Osteocyte (in vitro differentiated cells): ENCODE data around the gene CACNA2D1. TPM values are rescaled to one million over a fixed set of nuclear protein-coding genes. Genes with fewer than 3 reads are reported as not detected.
A peak's percentile ranks its signal among the peaks of the same experiment; 100 is the strongest.

Source experiments
- DNase-seq: peaks from one replicate; pipeline ENCODE4 v3.0.0; 2021; ENCODE audit warnings: mixed read lengths; ENCODE audit not compliant: unreplicated experiment; ENCODE audit errors: extremely low spot score
- H3K27ac Mint-ChIP-seq: one replicate; pipeline ENCODE4 v1.8.0; 2021; ENCODE audit warnings: mild to moderate bottlenecking, mixed read lengths; ENCODE audit not compliant: unreplicated experiment
- H3K27me3 Mint-ChIP-seq: one replicate; pipeline ENCODE4 v1.8.0; 2021; ENCODE audit warnings: mixed read lengths; ENCODE audit not compliant: unreplicated experiment
- H3K36me3 Mint-ChIP-seq: one replicate; pipeline ENCODE4 v1.8.0; 2021; ENCODE audit warnings: mixed read lengths; ENCODE audit not compliant: unreplicated experiment
- H3K4me1 Mint-ChIP-seq: one replicate; pipeline ENCODE4 v1.8.0; 2021; ENCODE audit warnings: mixed read lengths; ENCODE audit not compliant: unreplicated experiment
- H3K4me3 Mint-ChIP-seq: one replicate; pipeline ENCODE4 v1.8.0; 2021; ENCODE audit warnings: mild to moderate bottlenecking, moderate library complexity, mixed read lengths; ENCODE audit not compliant: unreplicated experiment
- H3K9me3 Mint-ChIP-seq: one replicate; pipeline ENCODE4 v1.8.0; 2021; ENCODE audit warnings: mixed read lengths; ENCODE audit not compliant: unreplicated experiment
- CTCF ChIP-seq: fragments of 200-600 bp; sonication (generic); IDR thresholded peaks from 2 replicates; pipeline ENCODE4 v1.5.0; 2021; ENCODE audit warnings: antibody characterized with exemption, mild to moderate bottlenecking, moderate library complexity
- total RNA-seq: library from RNA; stranded (reverse); gene quantifications from 2 replicates; pipeline ENCODE4 v1.2.1, GENCODE V29; 2021

CACNA2D1 gene
- total RNA-seq, 1 donor from 2014 or later, result 24.3 TPM

- no peaks in the 10 kb centered on the region for H3K27me3 Mint-ChIP-seq
- H3K36me3 Mint-ChIP-seq, result peaks cover 3% of the 10 kb centered on the region
- DNase-seq, result no peak
- no peak for TF ChIP-seq CTCF
- no peak overlapping the region for H3K27ac Mint-ChIP-seq
- H3K9me3 Mint-ChIP-seq, result peaks cover 5% of the 10 kb centered on the region
- H3K4me1 Mint-ChIP-seq, result peaks cover 10% of the 10 kb centered on the region
- H3K4me3 Mint-ChIP-seq, result no peak overlapping the region
Observed at GRCh38 chr7:82122275-82122674, 321.3 kb downstream of the CACNA2D1 start.

GRCh38 chr7:82114237-82114636 is 329.3 kb downstream of the CACNA2D1 start:
- Mint-ChIP-seq H3K27me3 (no peaks in the 10 kb centered on the region), H3K27ac (no peak overlapping the region), H3K4me1 (peaks cover 2% of the 10 kb centered on the region), H3K36me3 (peaks cover 4% of the 10 kb centered on the region), H3K4me3 (no peak overlapping the region), H3K9me3 (no peaks in the 10 kb centered on the region)
- DNase-seq, result no peak
- TF ChIP-seq CTCF, result no peak

GRCh38 chr7:82110146-82110840 is 333.3 kb downstream of the CACNA2D1 start:
- Mint-ChIP-seq H3K4me3 (no peak overlapping the region), H3K9me3 (no peaks in the 10 kb centered on the region), H3K27me3 (no peaks in the 10 kb centered on the region), H3K36me3 (no peaks in the 10 kb centered on the region), H3K27ac (no peak overlapping the region), H3K4me1 (peaks cover 11% of the 10 kb centered on the region)
- DNase-seq, result no peak
- TF ChIP-seq CTCF, result no peak

- peak overlapping the region; percentile 64 for H3K27ac Mint-ChIP-seq
- peaks cover 11% of the 10 kb centered on the region for H3K4me1 Mint-ChIP-seq
- H3K9me3 Mint-ChIP-seq, result no peaks in the 10 kb centered on the region
- no peak overlapping the region for H3K4me3 Mint-ChIP-seq
- no peak for DNase-seq
- H3K27me3 Mint-ChIP-seq, result no peaks in the 10 kb centered on the region
- TF ChIP-seq CTCF, result no peak
- H3K36me3 Mint-ChIP-seq, result no peaks in the 10 kb centered on the region
Observed at GRCh38 chr7:82109288-82109687, 334.3 kb downstream of the CACNA2D1 start.

GRCh38 chr7:82106201-82106600 is 337.4 kb downstream of the CACNA2D1 start:
- Mint-ChIP-seq H3K4me3 (no peak overlapping the region), H3K36me3 (no peaks in the 10 kb centered on the region), H3K27ac (no peak overlapping the region), H3K4me1 (peaks cover 11% of the 10 kb centered on the region), H3K27me3 (no peaks in the 10 kb centered on the region), H3K9me3 (no peaks in the 10 kb centered on the region)
- no peak for TF ChIP-seq CTCF
- no peak for DNase-seq
